OCI-LY3 (cell line): ENCODE data around the gene MSI2.

Experiments
- H2AFZ ChIP-seq: fragments of 200-600, 300-600 bp; shearing (Covaris generic); 2 replicates; pipeline ENCODE4 v1.6.0; 2014; ENCODE audit warnings: antibody characterized with exemption, low read depth, low read length
- H3K27ac ChIP-seq: fragments of 200-600, 300-600 bp; sonication (generic); 2 replicates; pipeline ENCODE4 v1.5.1; 2014; ENCODE audit warnings: mild to moderate bottlenecking, low read length, moderate library complexity, mixed read lengths
- H3K27me3 ChIP-seq: fragments of 200-600, 300-600 bp; sonication (generic); 2 replicates; pipeline ENCODE4 v1.6.1; 2014; ENCODE audit warnings: low read depth, low read length, mixed read lengths
- H3K36me3 ChIP-seq: fragments of 200-600, 300-600 bp; sonication (generic); replicated peaks from 2 replicates; pipeline ENCODE3; 2014; ENCODE audit warnings: low read depth, low read length, mixed read lengths
- H3K4me1 ChIP-seq: fragments of 300-600, 200-600 bp; sonication (generic); 2 replicates; pipeline ENCODE4 v1.6.1; 2014; ENCODE audit warnings: low read length, mixed read lengths
- H3K4me2 ChIP-seq: fragments of 200-600, 300-600 bp; sonication (generic); 2 replicates; pipeline ENCODE4 v1.6.1; 2014; ENCODE audit warnings: low read length, mixed read lengths
- H3K4me3 ChIP-seq: fragments of 300-600, 200-600 bp; sonication (generic); 2 replicates; pipeline ENCODE4 v1.5.1; 2014; ENCODE audit warnings: antibody characterized with exemption, mild to moderate bottlenecking, low read length, moderate library complexity
- H3K79me2 ChIP-seq: fragments of 300-600, 200-600 bp; shearing (Covaris generic); 2 replicates; pipeline ENCODE4 v1.6.1; 2014; ENCODE audit warnings: mild to moderate bottlenecking, low read length, mixed read lengths
- H3K9ac ChIP-seq: fragments of 300-600, 200-600 bp; shearing (Covaris generic); 2 replicates; pipeline ENCODE4 v1.6.0; 2014; ENCODE audit warnings: mild to moderate bottlenecking, low read length, moderate library complexity
- H3K9me3 ChIP-seq: fragments of 200-600, 300-600 bp; shearing (Covaris generic); 2 replicates; pipeline ENCODE4 v1.6.1; 2014; ENCODE audit warnings: low read length, mixed read lengths; ENCODE audit not compliant: insufficient read depth
- H4K20me1 ChIP-seq: fragments of 200-600, 300-600 bp; sonication (generic); 2 replicates; pipeline ENCODE4 v1.6.1; 2016; ENCODE audit warnings: low read length, mixed read lengths; ENCODE audit not compliant: insufficient read depth
- EZH2phosphoT487 ChIP-seq: fragments of 200-600 bp; shearing (Covaris generic); IDR thresholded peaks from 2 replicates; pipeline ENCODE4 v1.6.1; 2018; ENCODE audit warnings: antibody characterized with exemption, mixed run types, low read depth
- TF ChIP-seq, protein P1 (sequence below): fragments of 200-600, 300-600 bp; sonication (generic); IDR thresholded peaks from 2 replicates; pipeline ENCODE4 v1.5.1; 2014; ENCODE audit warnings: antibody characterized with exemption, low read length, low read depth

Gene MSI2

GRCh38 chr17:57403236-57403635 lies 146.9 kb downstream of the MSI2 start:
- H3K4me1 ChIP-seq = peaks cover 10% of the 10 kb centered on the region
- no peak overlapping the region for H3K4me2 ChIP-seq
- peaks cover 11% of the 10 kb centered on the region; the same call in 1 of the 2 replicates for H3K79me2 ChIP-seq
- H4K20me1 ChIP-seq = peaks cover 17% of the 10 kb centered on the region
- H2AFZ ChIP-seq = no peak overlapping the region
- no peaks in the 10 kb centered on the region for H3K27me3 ChIP-seq
- no peak overlapping the region for H3K27ac ChIP-seq
- H3K4me3 ChIP-seq = no peak overlapping the region
- TF ChIP-seq EZH2phosphoT487 = no peak
- TF ChIP-seq, protein P1, sequence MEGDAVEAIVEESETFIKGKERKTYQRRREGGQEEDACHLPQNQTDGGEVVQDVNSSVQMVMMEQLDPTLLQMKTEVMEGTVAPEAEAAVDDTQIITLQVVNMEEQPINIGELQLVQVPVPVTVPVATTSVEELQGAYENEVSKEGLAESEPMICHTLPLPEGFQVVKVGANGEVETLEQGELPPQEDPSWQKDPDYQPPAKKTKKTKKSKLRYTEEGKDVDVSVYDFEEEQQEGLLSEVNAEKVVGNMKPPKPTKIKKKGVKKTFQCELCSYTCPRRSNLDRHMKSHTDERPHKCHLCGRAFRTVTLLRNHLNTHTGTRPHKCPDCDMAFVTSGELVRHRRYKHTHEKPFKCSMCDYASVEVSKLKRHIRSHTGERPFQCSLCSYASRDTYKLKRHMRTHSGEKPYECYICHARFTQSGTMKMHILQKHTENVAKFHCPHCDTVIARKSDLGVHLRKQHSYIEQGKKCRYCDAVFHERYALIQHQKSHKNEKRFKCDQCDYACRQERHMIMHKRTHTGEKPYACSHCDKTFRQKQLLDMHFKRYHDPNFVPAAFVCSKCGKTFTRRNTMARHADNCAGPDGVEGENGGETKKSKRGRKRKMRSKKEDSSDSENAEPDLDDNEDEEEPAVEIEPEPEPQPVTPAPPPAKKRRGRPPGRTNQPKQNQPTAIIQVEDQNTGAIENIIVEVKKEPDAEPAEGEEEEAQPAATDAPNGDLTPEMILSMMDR = no peak
- H3K9ac ChIP-seq = no peak overlapping the region
- no peaks in the 10 kb centered on the region for H3K9me3 ChIP-seq
- no peaks in the 10 kb centered on the region for H3K36me3 ChIP-seq

DNA sequence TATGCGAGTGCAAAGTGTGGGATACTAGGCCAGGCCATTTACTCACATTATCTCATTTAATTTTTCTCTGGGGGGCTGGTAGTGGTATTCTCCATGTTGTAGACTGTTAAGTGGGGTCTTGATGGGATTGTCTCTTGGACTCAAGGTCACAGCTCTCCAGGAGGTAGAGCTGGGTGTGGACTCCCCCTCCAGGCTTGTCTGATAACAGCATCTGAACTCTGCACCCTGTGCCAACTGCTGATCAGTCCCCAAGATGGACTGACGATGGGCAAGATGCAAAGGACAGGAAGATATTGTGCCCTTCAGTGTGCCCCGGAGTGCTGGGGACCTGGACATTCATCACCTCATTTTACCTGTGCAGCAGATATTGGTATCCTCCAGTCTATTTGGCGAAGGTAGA lies 147.8 kb downstream of the MSI2 start:
- Histone ChIP-seq H3K4me1 (peaks cover 19% of the 10 kb centered on the region), H4K20me1 (peaks cover 14% of the 10 kb centered on the region), H3K4me3 (no peak overlapping the region), H3K36me3 (no peaks in the 10 kb centered on the region), H3K9me3 (no peaks in the 10 kb centered on the region), H3K27ac (no peak overlapping the region), H3K27me3 (no peaks in the 10 kb centered on the region), H3K79me2 (peaks cover 15% of the 10 kb centered on the region), H2AFZ (no peak overlapping the region), H3K9ac (no peak overlapping the region), H3K4me2 (no peak overlapping the region)
- TF ChIP-seq, protein P1 = peak; percentile 42
- TF ChIP-seq EZH2phosphoT487 = no peak

- no peaks in the 10 kb centered on the region for H3K9me3 ChIP-seq
- no peak overlapping the region for H3K4me3 ChIP-seq
- no peaks in the 10 kb centered on the region for H3K36me3 ChIP-seq
- H3K4me1 ChIP-seq = peaks cover 20% of the 10 kb centered on the region
- H3K4me2 ChIP-seq = no peak overlapping the region
- TF ChIP-seq EZH2phosphoT487 = no peak
- TF ChIP-seq, protein P1 = no peak
- no peak overlapping the region for H2AFZ ChIP-seq
- peaks cover 17% of the 10 kb centered on the region for H3K79me2 ChIP-seq
- peaks cover 11% of the 10 kb centered on the region for H4K20me1 ChIP-seq
- H3K27ac ChIP-seq = no peak overlapping the region
- no peaks in the 10 kb centered on the region for H3K27me3 ChIP-seq
- no peak overlapping the region for H3K9ac ChIP-seq
Measured at GRCh38 chr17:57404795-57405490, 148.6 kb downstream of the MSI2 start.

DNA sequence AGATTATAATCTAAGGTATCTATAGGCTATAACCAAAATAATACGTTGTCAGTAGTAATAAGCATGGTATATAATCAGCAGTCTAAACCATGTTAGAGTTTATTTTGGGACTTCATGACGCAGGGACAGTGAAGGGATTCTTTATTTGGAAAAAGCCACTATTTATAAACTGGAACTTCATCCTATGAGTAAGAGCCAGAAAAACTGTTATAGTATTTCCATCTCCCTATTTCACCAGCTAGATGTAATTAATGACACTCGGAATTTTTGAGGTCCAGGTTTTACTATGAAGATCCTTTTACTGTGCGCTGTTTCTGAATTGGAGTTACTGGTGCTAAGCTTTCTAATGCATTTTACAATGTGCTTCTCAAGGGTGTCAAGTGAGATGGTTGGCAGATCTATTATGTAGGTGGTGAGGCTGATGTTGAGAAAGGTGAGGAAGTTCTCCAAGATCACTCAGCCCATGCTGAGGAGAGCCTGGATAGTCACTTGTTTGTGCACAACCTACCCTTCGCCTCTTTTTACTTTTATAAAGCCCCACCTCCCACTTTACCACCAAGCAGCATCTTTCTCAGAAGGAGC lies 149.3 kb downstream of the MSI2 start:
- Histone ChIP-seq H2AFZ (no peak overlapping the region), H3K9me3 (no peaks in the 10 kb centered on the region), H3K9ac (no peak overlapping the region), H3K27me3 (no peaks in the 10 kb centered on the region), H3K4me2 (no peak overlapping the region), H3K27ac (no peak overlapping the region), H3K4me3 (no peak overlapping the region), H3K4me1 (peaks cover 20% of the 10 kb centered on the region), H3K79me2 (peaks cover 20% of the 10 kb centered on the region), H4K20me1 (peaks cover 11% of the 10 kb centered on the region), H3K36me3 (no peaks in the 10 kb centered on the region)
- TF ChIP-seq EZH2phosphoT487 = no peak
- TF ChIP-seq, protein P1 = no peak
